ENCODE measurements around the gene PITPNM1. TPM values are rescaled to one million over a fixed set of nuclear protein-coding genes. Genes with fewer than 3 reads are reported as not detected.

PITPNM1 gene
- total RNA-seq, 1 experiment from 2014 or later: 55.9 TPM

GRCh38 chr11:67498544-67498972 lies 6.6 kb downstream of the PITPNM1 start:
- Histone ChIP-seq H3K36me3 (ENCODE audit: insufficient read depth, low read length, poor library complexity, severe bottlenecking) (peaks cover 16% of the 10 kb centered on the region), H3K4me3 (ENCODE audit: low read depth, low read length, poor library complexity, severe bottlenecking) (no peak overlapping the region), H3K4me1 (ENCODE audit: insufficient read depth, low read length, poor library complexity, severe bottlenecking) (peaks cover 13% of the 10 kb centered on the region), H3K9me3 (ENCODE audit: low read depth, low read length, poor library complexity, severe bottlenecking) (no peaks in the 10 kb centered on the region), H3K27me3 (replicated peaks; ENCODE audit: insufficient read depth, low read depth, low read length, poor library complexity) (no peaks in the 10 kb centered on the region), H3K27ac (ENCODE audit: low read depth, low read length, poor library complexity, severe bottlenecking) (no peak overlapping the region)
- no TSS peak for BruUV-seq (replicated peaks)
- ChIA-PET CTCF (no interaction called here), POLR2A (ENCODE audit: low non-redundant PET) (no interaction called here)
- no peak for DNase-seq (ENCODE audit: low spot score)
- TF ChIP-seq EZH2 (IDR thresholded peaks at IDR 0.05; ENCODE audit: borderline replicate concordance, low read depth, low read length, poor library complexity, severe bottlenecking) (no peak), CTCF (conservative IDR thresholded peaks at IDR 0.05; ENCODE audit: low read depth, low read length) (no peak)
- intact Hi-C loops (cut with micrococcal nuclease; ENCODE audit: unreplicated experiment): no loop called here

DNA sequence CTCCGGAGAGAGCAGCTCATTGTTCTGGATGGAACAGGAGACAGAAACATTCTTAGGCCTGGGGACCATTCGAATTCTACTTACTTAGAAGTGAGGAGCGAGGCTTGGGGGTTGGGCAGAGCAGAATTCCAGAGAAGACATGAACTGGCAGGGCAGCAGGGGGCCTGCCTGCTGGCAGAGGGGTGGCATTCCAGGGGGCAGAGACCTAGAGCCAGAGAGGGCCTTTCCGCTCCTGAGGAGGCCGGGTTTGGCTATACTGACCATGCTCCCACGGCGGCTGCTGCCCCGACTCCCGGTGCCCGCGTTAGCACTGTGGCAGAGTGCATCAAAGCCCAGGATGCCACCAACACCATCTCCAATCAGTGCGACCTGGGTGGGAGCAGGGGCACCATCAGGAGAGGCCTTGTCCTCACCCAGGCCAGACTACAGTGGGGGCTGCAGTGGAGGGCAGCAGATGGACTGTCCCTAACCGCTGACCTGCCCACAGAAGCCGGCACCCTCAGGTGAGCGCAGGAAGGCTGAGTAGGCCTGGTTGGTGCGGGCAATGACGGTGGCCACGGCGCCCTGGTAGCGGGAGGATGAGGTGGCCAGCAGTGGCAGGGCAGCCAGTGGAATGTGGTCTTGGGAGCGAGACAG lies 7.4 kb downstream of the PITPNM1 start:
- H3K36me3 ChIP-seq (ENCODE audit: insufficient read depth, low read length, poor library complexity, severe bottlenecking): peaks cover 24% of the 10 kb centered on the region
- TF ChIP-seq EZH2 (IDR thresholded peaks at IDR 0.05; ENCODE audit: borderline replicate concordance, low read depth, low read length, poor library complexity, severe bottlenecking) (no peak), CTCF (conservative IDR thresholded peaks at IDR 0.05; ENCODE audit: low read depth, low read length) (no peak)
- no peak overlapping the region for H3K27ac ChIP-seq (ENCODE audit: low read depth, low read length, poor library complexity, severe bottlenecking)
- CTCF ChIA-PET: no interaction called here
- no peak for DNase-seq (ENCODE audit: low spot score)
- H3K4me3 ChIP-seq (ENCODE audit: low read depth, low read length, poor library complexity, severe bottlenecking): no peak overlapping the region
- intact Hi-C loops (cut with micrococcal nuclease; ENCODE audit: unreplicated experiment): no loop called here
- H3K9me3 ChIP-seq (ENCODE audit: low read depth, low read length, poor library complexity, severe bottlenecking): no peaks in the 10 kb centered on the region
- H3K4me1 ChIP-seq (ENCODE audit: insufficient read depth, low read length, poor library complexity, severe bottlenecking): peaks cover 11% of the 10 kb centered on the region
- no TSS peak for BruUV-seq (replicated peaks)
- H3K27me3 ChIP-seq (replicated peaks; ENCODE audit: insufficient read depth, low read depth, low read length, poor library complexity): no peaks in the 10 kb centered on the region
- POLR2A ChIA-PET (ENCODE audit: low non-redundant PET): no interaction called here

- BruUV-seq (replicated peaks): no TSS peak
- Histone ChIP-seq H3K4me3 (ENCODE audit: low read depth, low read length, poor library complexity, severe bottlenecking) (no peak overlapping the region), H3K27ac (ENCODE audit: low read depth, low read length, poor library complexity, severe bottlenecking) (no peak overlapping the region), H3K27me3 (replicated peaks; ENCODE audit: insufficient read depth, low read depth, low read length, poor library complexity) (no peaks in the 10 kb centered on the region), H3K4me1 (ENCODE audit: insufficient read depth, low read length, poor library complexity, severe bottlenecking) (peaks cover 10% of the 10 kb centered on the region), H3K9me3 (ENCODE audit: low read depth, low read length, poor library complexity, severe bottlenecking) (no peaks in the 10 kb centered on the region), H3K36me3 (ENCODE audit: insufficient read depth, low read length, poor library complexity, severe bottlenecking) (peaks cover 29% of the 10 kb centered on the region)
- intact Hi-C loops (cut with micrococcal nuclease; ENCODE audit: unreplicated experiment): no loop called here
- TF ChIP-seq EZH2 (IDR thresholded peaks at IDR 0.05; ENCODE audit: borderline replicate concordance, low read depth, low read length, poor library complexity, severe bottlenecking) (no peak), CTCF (conservative IDR thresholded peaks at IDR 0.05; ENCODE audit: low read depth, low read length) (no peak)
- DNase-seq (ENCODE audit: low spot score): no peak
- ChIA-PET POLR2A (ENCODE audit: low non-redundant PET) (no interaction called here), CTCF (no interaction called here)
These were observed 9.1 kb downstream of the PITPNM1 start for GRCh38 chr11:67496113-67496512.

All from A673 (cell line).